Adrenal gland (tissue), 12 donors: ENCODE data around the gene PTP4A1. TPM values are rescaled to one million over a fixed set of nuclear protein-coding genes. Genes with fewer than 3 reads are reported as not detected.
A peak's percentile ranks its signal among the peaks of the same experiment; 100 is the strongest.
"Not testable (repeated sequence)": the region's sequence is repeated elsewhere in the genome, so short reads cannot be mapped to it uniquely, and the experiment has no call there.

Source experiments
- DNase-seq, 7 donors: peaks; one replicate each; pipeline ENCODE4 v3.0.0-alpha.2; 2019 to 2020
- H3K27ac ChIP-seq, 5 donors: fragments of 200-600 bp; sonication (generic) in 4 of 5; 1 replicate in 3 of 5; 2 replicates in 2 of 5; pipeline versions ENCODE4 v1.5.1 to v1.8.0; 2016 to 2020; ENCODE audit warnings: mild to moderate bottlenecking in 1 of 5
- H3K27me3 ChIP-seq: fragments of 200-600 bp; 2 replicates; pipeline ENCODE4 v1.8.0; 2021
- H3K36me3 ChIP-seq, 2 donors: fragments of 200-600 bp; replicated peaks in 1 of 2; 1 replicate in 1 of 2; 2 replicates in 1 of 2; pipeline versions ENCODE4 v1.5.1 to v1.8.0; 2018 to 2022
- H3K4me1 ChIP-seq, 2 donors: fragments of 200-600 bp; replicated peaks in 1 of 2; 1 replicate in 1 of 2; 2 replicates in 1 of 2; pipeline versions ENCODE4 v1.5.1 to v1.8.0; 2018 to 2021
- H3K4me3 ChIP-seq, 4 donors: fragments of 200-600 bp; sonication (generic) in 3 of 4; one replicate each; pipeline ENCODE4 v1.5.1; 2016 to 2018
- H3K9me3 ChIP-seq, 3 donors: fragments of 200-600 bp; sonication (generic) in 1 of 3; replicated peaks in 1 of 3; 1 replicate in 2 of 3; 2 replicates in 1 of 3; pipeline versions ENCODE4 v1.5.1 to v1.8.0; 2016 to 2021
- POLR2A ChIP-seq, 2 donors: fragments of 450-650 bp; IDR thresholded peaks; one replicate each; pipeline ENCODE4 v1.6.1; 2017; ENCODE audit warnings: antibody characterized with exemption in 2 of 2, mild to moderate bottlenecking in 2 of 2, moderate library complexity in 1 of 2
- WGBS, 4 donors: extraction: QIAGEN DNeasy Blood & Tissue Kit in 2 of 4; methylation state at CpG; one replicate each; pipeline versions ENCODE4 v1.1.5 to v1.1.7; 2013 to 2017; 5-methylcytosine and 5-hydroxymethylcytosine counted together
- intact Hi-C, 2 donors: fragments of 100-400 bp; cut with DNase I; formaldehyde crosslinking; loops; one replicate each; pipeline versions ENCODE4 v1.14.1 to v1.15.0; 2022 to 2023
- polyA plus RNA-seq, 3 donors: library from polyadenylated mRNA; stranded (reverse); fragments of 200-250 nt in 2 of 3; fragments of 350-450 nt in 1 of 3; fragmentation: Illumina TruSeq in 1 of 3; extraction: RNeasy Lipid Tissue Mini Kit (QIAGEN cat#74804) in 1 of 3; gene quantifications; one replicate each; pipeline ENCODE4 v1.2.3, GENCODE V29; 2013 to 2014
- total RNA-seq, 9 donors: library from RNA; depleted of rRNA in 4 of 9; stranded (reverse); fragments of >200 nt in 4 of 9; fragments of 120-200 nt in 1 of 9; fragmentation: NEBNext Ultra II Directional in 1 of 9; extraction: Animal tissue kit (Norgen Biotek cat#: 25700) in 1 of 9; gene quantifications; one replicate each; pipeline versions ENCODE4 v1.1.0 to v1.2.4, GENCODE V29; 2013 to 2023
- TF ChIP-seq, protein P1 (sequence below), 6 experiments: fragments of 450-650 bp in 4 of 6; fragments of 200-600 bp in 2 of 6; sonication (generic) in 1 of 6; IDR thresholded peaks; 1 replicate in 5 of 6; 2 replicates in 1 of 6; pipeline versions ENCODE4 v1.5.1 to v1.8.0; 2016 to 2021; ENCODE audit warnings: antibody characterized with exemption in 6 of 6, mild to moderate bottlenecking in 2 of 6, moderate library complexity in 1 of 6
- donor health status: healthy with polysubstance abuse.
- donor health status: Bipolar disorder and iron deficiency.
- donor health status: DM: yes; HTN: yes; CAD: no.
- donor health status: DM: no; HTN: no; CAD: no.
- donor health status: DM: no; HTN: no; CAD: no.
- donor health status: DM: yes; HTN: yes; CAD: no.

The PTP4A1 gene
- total and polyA plus RNA-seq, 12 donors = 5.7 to 194 (median 59.7) TPM

DNA sequence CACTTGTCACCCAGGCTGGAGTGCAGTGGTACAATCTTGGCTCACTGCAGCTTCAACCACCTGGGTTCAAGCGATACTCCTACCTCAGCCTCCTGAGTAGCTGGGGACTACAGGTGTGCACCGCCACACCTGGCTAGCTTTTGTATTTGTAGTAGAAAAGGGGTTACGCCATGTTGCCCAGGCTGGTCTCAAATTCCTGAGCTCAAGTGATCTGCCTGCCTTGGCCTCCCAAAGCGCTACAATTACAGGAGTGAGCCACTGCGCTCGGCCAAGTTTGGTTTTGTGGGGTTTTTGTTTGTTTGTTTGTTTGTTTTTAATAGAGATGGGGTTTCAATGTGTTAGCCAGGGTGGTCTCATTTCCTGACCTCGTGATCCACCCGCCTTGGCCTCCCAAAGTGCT is 12.3 kb downstream of the PTP4A1 start:
- no peaks in the 10 kb centered on the region for H3K9me3 ChIP-seq
- no peak overlapping the region for H3K27ac ChIP-seq
- H3K36me3 ChIP-seq = peaks cover 0 to 31% of the 10 kb centered on the region in 2 donors
- 95 to 100% (median 98%) methylated on average over 8 of the region's 8 CpGs for WGBS, 4 donors
- no peak overlapping the region for H3K4me3 ChIP-seq
- no peaks in the 10 kb centered on the region for H3K4me1 ChIP-seq
- peak in 1 of 7 donors; percentile 19 for DNase-seq
- intact Hi-C loops = no loop called here
- no peak for TF ChIP-seq POLR2A (IDR thresholded peaks at IDR 0.05)
- TF ChIP-seq, protein P1, sequence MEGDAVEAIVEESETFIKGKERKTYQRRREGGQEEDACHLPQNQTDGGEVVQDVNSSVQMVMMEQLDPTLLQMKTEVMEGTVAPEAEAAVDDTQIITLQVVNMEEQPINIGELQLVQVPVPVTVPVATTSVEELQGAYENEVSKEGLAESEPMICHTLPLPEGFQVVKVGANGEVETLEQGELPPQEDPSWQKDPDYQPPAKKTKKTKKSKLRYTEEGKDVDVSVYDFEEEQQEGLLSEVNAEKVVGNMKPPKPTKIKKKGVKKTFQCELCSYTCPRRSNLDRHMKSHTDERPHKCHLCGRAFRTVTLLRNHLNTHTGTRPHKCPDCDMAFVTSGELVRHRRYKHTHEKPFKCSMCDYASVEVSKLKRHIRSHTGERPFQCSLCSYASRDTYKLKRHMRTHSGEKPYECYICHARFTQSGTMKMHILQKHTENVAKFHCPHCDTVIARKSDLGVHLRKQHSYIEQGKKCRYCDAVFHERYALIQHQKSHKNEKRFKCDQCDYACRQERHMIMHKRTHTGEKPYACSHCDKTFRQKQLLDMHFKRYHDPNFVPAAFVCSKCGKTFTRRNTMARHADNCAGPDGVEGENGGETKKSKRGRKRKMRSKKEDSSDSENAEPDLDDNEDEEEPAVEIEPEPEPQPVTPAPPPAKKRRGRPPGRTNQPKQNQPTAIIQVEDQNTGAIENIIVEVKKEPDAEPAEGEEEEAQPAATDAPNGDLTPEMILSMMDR (IDR thresholded peaks at IDR 0.05) = no peak
- H3K27me3 ChIP-seq = no peaks in the 10 kb centered on the region

DNA sequence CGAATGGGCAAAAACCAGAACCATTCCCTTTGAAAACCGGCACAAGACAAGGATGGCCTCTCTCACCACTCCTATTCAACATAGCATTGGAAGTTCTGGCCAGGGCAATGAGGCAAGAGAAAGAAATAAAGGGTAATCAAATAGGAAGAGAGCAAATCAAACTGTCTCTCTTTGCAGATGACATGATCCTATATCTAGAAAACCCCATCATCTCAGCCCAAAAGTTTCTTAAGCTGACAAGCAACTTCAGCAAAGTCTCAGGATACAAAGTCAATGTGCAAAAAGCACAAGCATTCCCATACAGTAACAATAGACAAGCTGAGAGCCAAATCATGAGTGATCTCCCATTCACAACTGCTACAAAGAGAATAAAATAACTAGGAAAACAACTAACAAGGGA is 13.4 kb downstream of the PTP4A1 start:
- H3K9me3 ChIP-seq, H3K27me3 ChIP-seq, H3K4me3 ChIP-seq, H3K4me1 ChIP-seq, intact Hi-C loops, DNase-seq, H3K27ac ChIP-seq: not testable (repeated sequence)
- WGBS, 4 donors = 81 to 86% (median 85%) methylated on average over 2 of the region's 2 CpGs
- H3K36me3 ChIP-seq = peaks cover 0 to 20% of the 10 kb centered on the region in 2 donors

DNA sequence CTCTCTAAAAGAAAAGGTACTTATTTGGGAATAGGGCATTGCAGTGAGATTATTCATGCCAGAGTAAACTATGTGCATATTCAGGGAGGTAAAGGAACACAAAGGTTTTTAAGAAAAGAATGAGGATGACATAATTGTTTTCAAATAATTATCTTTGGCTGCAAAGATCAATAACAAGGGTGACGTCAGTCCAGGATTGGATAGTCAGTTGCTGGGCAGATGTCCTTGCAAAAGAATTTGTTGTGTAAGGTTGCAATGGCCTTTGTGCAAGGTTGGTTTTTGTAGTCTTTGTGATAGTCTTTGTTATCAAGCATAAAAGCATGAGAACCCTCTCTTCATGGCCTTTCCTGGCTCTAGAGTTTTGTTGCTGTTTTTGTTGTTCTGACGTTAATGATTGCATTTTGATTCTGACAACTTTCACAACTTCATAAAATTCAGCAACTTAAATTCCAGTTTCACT is 17.7 kb downstream of the PTP4A1 start:
- intact Hi-C loops = no loop called here
- Histone ChIP-seq H3K4me3 (no peak overlapping the region), H3K36me3 (no peaks in the 10 kb centered on the region), H3K27ac (peak overlapping the region in 3 of 5 donors; percentile 5 to 40 (median 31)), H3K9me3 (no peaks in the 10 kb centered on the region), H3K27me3 (no peaks in the 10 kb centered on the region), H3K4me1 (no peaks in the 10 kb centered on the region)
- WGBS, 4 donors = 34 to 36% (median 35%) methylated on average over 2 of the region's 2 CpGs
- DNase-seq = peak in 5 of 7 donors; percentile 29 to 63 (median 45)
- TF ChIP-seq, protein P1 (IDR thresholded peaks at IDR 0.05) = no peak
- TF ChIP-seq POLR2A (IDR thresholded peaks at IDR 0.05) = no peak

DNA sequence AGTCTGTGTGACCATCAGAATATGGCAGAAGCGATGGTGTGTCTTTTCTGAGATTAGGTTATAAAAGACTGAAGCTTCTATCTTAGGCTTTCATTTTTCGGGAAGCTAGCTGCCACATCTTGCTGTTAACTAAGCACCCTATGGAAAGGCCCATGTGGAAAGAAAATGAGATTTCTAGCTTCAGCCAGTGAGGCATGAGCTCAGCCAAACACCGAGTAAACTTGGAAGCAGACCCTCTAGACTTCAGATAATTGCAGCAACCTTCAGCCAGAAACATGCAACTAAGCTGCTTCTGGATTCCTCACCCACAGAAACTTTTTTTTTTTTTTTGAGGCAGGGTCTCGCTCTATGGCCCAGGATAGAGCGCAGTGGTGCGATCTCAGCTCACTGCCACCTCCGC is 20.6 kb downstream of the PTP4A1 start:
- 93 to 96% (median 95%) methylated on average over 6 to 7 of the region's 7 CpGs for WGBS, 4 donors
- intact Hi-C loops = no loop called here
- no peaks in the 10 kb centered on the region for H3K9me3 ChIP-seq
- H3K4me1 ChIP-seq = peaks cover 0 to 5% of the 10 kb centered on the region in 2 donors
- TF ChIP-seq POLR2A (IDR thresholded peaks at IDR 0.05) = no peak
- TF ChIP-seq, protein P1 (IDR thresholded peaks at IDR 0.05) = no peak
- H3K36me3 ChIP-seq = no peaks in the 10 kb centered on the region
- no peaks in the 10 kb centered on the region for H3K27me3 ChIP-seq
- no peak overlapping the region for H3K4me3 ChIP-seq
- DNase-seq = no peak
- H3K27ac ChIP-seq = no peak overlapping the region
